GM18505 (cell line): Measurements from ENCODE around the gene ERVH48-1.
"Not testable (repeated sequence)": the region's sequence is repeated elsewhere in the genome, so short reads cannot be mapped to it uniquely, and the experiment has no call there.

Source experiments
- ATAC-seq: cut with Tn5 transposase; IDR thresholded peaks from one replicate; pipeline ENCODE4 v1.9.1; 2021; ENCODE audit not compliant: unreplicated experiment
- POLR2A ChIP-seq: IDR thresholded peaks from 4 replicates; pipeline ENCODE4 v1.6.1; 2011; ENCODE audit warnings: borderline replicate concordance; ENCODE audit not compliant: insufficient read depth, insufficient read length; ENCODE audit errors: extremely low read depth

Gene ERVH48-1

DNA sequence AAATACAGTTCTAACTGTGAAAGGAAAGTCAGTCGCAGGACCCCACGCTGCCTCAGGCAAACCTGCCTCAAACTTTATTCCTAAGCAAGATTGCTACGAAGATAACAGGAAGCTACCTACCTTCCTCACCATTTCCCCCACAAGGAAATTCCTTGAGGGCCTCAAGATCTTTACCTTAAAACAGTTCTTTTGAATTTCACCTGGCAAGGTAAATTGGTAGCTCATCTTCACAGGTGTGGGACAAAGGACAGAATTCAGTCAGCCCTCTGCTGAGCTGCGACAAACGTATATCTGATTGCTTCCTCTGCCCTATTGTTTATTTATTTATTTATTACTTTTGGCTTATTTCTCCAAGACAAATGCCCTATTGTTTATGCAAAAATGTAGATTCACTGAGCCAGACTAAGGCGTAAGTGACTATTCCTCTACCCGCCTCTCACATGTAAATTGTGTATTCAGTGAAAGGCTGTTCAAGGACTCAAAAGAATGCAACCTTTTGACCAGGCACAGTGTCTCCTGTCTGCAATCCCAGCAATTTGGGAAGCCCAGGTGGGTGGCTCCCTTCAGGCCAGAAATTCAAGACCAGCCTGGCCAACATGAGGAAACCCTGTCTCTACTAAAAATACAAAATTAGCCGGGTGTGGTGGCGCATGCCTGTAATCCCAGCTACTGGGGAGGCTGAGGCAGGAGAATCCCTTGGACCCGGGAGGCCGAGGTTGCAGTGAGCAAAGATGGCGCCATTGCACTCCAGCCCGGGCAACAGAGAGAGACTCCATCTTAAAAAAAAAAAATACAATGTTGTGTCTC is 31.6 kb upstream of the ERVH48-1 start:
- ATAC-seq = no peak
- TF ChIP-seq POLR2A = no peak

DNA sequence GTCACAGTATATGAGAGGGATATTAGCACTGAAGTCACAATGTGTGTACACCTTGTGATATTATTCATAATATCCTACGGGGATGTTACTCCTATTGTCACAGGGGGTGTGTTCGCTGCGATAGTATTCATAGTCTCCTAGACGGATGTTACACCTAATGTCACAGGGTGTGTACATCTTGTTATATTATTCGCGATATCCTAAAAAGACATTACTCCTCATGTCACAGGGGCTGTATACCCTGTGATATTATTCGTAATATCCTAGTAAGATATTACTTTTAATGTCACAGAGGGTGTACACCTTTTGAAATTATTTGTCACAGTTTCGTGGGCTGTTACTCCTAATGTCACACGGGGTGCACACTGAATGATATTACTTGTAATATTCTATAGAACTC is 25.8 kb upstream of the ERVH48-1 start:
- ATAC-seq = not testable (repeated sequence)

DNA sequence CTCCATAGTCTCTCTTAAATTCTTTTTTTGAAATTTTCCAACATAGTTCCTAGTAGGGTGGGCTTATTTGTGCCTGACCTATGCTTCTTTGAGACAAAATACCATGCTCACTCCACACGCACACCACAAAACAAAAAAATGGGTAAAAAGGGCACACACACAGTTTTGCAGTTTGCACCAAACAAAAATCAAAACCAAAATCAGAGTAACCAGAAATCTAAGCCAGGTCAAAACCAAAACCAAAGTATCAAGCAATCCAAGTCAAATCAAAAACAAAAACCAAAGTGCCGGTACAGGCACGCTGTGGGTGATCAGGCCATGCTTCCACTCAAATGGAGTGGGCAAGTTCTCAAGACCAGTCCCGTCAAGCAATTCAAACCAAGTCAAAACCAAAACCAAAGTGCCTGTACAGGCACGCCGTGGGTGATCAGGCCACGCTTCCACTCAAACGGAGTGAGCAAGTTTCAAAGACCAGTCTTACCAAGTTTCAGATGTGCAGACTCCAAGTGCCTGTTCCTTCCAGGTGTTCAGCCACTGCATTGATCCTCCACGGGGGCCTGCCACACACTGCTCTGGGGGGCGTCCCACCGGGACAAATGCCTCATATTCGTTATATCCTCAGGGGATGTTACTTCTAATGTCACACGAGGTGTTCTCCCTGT is 23.8 kb upstream of the ERVH48-1 start:
- ATAC-seq = not testable (repeated sequence)

DNA sequence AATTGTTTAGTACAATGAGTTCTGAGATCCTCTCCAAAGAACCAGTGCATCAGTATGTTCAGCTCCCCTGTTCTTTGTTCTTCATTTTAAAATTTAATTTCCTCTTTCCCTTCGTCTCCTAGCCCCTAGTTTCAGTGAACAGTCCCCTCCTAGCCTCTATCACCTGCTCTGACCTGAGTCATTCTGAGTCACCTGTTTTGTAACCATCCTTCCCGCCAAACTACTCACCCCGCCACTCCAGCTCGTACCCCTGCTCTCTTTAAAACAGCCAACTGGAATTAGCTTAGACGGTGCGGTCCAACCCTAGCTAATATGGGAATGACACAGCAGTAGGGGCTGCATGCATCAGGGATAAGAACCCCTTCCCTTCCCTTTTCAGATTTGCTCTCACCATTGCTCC is 16.8 kb upstream of the ERVH48-1 start:
- TF ChIP-seq POLR2A = no peak
- no peak for ATAC-seq

DNA sequence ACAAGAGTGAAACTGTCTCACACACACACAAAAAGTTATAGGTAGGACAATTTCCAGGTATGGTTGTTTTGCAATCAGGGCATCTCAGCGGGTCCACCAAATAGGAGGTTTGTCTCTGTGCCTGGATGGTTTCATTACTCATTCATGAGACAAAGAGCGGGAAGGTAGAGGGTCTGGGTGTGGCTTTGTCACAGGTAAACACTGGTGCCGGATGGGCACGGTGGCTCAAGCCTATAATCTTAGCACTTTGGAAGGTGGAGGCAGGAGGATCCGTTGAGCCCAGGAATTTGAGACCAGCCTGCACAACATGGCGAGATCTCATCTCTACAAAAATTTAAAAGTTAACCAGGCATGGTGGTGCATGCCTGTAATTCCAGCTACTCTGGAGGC is 16.3 kb upstream of the ERVH48-1 start:
- TF ChIP-seq POLR2A = no peak
- ATAC-seq = no peak

DNA sequence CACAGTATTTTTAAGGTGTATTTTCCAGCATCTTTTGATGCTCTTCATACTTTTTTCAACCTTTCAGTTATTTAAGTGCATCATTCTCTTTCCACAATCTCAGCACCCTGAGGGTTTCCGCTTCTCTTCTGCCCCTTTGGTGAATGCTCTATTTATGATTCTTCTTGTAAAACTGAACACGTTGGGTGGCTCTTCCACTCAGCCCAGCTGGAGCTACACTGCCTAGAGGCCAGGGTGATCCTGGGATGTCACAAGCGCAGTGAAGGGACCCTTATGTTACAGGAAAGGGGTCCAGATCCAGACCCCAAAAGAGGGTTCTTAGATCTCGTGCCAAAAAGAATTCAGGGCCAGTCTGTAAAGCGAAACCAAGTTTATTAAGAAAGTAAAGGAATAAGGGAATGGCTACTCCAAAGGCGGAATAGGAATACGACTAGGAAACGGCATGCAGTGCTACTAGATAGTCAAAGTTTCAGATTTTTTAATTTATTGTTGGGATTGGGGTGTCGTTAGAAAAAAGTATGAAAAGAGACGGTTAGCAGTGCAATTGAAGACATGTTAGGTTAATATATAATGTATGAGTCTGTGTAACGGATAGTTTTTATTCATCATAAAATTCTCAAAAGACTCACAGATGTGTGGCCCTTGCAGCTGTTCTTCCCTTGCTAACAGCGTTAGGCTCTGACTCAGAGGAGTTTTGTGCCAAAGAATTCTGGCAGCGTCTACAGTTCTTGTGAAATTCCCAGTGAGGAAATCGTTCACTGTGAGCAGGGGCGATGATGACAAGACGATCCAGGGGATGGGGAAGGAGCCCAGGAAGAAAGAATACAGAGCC is 14.4 kb upstream of the ERVH48-1 start:
- ATAC-seq = no peak
- TF ChIP-seq POLR2A = no peak

DNA sequence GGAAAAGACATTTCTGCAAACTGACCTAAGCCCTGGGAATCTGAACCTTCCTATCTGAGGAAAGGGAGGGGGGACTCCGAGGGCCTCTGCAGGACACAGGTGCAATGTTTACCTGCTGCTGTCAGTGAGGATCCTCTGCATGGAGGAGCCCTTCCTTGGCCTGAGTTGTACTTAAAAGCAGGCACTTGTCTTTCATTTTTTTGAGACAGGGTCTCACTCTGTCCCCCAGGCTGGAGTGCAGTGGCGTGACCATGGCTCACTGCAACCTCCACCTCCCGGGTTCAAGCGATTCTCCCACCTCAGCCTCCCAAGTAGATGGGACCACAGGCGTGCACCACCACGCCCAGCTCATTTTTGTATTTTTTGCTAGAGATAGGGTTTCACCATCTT is 13.2 kb upstream of the ERVH48-1 start:
- not testable (repeated sequence) for ATAC-seq

DNA sequence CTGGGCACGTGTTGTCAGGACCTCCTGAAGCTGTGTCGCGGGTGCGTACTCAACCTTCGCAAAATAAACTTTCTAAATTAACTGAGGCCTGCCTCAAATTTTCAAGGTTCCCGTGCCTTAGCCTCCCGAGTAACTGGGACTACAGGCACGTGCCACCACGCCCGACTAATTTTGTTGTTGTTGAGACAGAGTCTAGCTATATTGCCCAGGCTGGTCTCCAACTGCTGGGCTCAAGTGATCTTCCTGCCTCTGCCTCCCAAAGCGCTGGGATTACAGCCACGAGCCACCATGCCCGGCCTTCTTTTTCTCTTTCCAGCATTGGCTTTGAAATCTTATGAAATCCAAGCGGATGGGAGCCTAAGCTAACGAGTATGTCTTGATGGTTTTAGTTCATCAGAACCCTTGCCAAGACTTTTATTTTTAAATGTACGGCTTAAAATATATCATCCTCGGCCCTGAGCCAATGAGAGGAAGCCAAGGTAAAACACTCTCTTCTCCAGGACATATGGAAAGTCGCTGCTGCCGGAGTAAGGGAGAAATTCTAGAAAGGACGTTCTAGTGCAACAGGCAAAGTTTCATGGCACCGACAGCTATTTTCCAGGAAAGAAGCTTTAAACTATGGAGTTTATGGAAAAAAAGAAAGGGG is 12.7 kb upstream of the ERVH48-1 start:
- no peak for ATAC-seq
- no peak for TF ChIP-seq POLR2A

DNA sequence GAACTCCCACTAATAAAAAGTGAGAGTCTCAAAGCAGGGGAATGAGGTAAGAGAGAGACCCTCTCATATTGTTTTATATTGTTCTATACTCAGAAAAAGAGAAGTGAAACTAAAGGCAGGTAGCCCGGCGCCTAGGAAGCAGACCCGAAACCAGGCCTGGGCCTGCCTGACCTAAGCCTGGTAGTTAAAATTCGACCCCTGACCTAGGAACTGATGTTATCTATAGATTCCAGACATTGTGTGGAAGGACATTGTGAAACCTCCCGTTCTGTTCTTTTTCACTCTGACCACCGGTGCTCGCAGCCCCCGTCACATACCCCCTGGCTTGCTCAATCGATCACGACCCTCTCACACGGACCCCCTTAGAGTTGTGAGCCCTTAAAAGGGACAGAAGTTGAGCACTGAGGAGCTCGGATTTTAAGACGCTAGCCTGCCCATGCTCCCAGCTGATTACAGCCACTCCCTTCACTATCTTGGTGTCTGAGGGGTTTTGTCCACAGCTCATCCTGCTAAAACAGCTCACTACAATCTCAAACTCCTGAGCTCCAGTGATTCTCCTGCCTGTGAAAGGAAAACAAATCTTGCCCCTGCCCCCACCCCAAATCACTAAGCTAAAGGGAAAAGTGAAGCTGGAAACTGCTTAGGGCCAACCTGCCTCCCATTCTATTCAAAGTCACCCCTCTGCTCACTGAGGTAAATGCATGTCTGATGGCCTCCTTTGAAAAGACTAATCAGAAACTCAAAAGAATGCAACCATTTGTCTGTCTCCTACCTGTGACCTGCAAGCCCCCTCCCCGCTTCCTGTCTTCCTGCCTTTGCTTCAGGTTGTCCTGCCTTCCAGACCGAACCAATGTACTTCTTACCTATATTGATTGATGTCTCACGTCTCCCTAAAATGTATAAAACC is 11.9 kb upstream of the ERVH48-1 start:
- not testable (repeated sequence) for ATAC-seq

DNA sequence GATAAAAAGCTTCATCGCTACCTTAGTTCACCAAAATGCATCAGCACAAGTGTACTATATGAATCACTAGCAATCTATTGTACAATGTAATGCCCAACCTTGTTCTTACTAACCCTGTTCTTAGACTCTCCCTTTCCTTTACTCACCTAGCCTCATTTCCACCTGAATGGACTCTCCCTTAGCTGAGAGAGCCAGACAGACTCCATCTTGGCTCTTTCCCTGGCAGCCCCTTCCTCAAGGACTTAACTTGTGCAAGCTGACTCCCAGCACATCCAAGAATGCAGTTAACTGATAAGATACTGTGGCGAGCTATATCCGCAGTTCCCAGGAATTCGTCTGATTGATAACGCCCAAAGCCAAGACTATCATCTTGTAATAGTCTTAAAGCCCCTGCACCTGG is 10.9 kb upstream of the ERVH48-1 start:
- not testable (repeated sequence) for ATAC-seq

DNA sequence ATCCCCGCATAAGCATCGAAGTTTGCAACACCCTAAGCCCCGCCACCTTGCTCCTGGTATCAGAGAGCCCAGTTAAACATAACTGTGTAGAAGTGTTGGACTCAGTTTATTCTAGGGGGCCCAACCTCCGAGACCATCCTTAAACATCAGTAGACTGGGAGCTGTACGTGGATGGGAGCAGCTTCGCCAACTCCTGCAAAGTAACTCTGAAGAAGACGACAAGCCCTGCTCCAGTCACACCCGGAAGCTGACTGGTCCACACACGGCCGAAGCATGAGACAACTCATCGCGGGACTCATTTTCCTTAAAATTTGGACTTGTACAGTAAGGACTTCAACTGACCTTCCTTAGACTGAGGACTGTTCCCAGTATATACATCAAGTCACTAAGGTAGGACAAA is 8.5 kb upstream of the ERVH48-1 start:
- not testable (repeated sequence) for ATAC-seq

DNA sequence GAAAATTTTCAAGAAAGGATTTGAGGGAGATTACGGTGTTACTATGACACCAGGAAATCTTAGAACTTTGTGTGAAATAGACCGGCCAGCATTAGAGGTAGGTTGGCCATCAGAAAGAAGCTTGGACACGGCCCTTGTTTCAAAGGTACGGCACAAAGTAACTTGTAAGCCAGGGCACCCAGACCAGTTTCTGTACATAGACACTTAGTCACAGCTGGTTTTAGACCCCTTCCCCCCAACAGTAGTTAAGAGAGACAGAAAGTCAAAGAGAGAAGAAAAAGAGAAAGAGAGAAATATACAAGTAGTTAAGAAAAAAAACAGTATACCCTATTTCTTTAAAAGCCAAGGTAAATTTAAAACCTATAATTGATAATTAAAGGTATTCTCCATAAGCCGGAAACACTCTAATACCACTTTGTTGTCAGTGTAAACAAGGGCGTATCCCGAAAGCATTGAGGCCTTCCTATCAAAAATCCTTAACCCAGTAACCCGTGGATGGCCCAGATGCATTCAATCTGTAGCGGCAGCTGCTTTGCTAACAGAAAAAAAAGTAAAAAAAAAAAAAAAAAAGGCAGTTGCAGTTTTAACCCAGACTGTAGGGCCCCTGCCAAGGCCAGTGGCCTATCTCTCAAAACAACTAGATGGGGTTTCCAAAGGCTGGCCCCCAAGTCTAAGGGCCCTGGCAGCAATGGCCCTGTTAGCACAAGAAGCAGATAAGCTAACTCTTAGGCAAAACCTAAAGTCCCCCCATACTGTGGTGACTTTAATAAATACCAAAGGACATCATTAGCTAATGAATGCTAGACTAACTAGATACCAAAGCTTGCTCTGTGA is 7.9 kb upstream of the ERVH48-1 start:
- ATAC-seq = not testable (repeated sequence)

DNA sequence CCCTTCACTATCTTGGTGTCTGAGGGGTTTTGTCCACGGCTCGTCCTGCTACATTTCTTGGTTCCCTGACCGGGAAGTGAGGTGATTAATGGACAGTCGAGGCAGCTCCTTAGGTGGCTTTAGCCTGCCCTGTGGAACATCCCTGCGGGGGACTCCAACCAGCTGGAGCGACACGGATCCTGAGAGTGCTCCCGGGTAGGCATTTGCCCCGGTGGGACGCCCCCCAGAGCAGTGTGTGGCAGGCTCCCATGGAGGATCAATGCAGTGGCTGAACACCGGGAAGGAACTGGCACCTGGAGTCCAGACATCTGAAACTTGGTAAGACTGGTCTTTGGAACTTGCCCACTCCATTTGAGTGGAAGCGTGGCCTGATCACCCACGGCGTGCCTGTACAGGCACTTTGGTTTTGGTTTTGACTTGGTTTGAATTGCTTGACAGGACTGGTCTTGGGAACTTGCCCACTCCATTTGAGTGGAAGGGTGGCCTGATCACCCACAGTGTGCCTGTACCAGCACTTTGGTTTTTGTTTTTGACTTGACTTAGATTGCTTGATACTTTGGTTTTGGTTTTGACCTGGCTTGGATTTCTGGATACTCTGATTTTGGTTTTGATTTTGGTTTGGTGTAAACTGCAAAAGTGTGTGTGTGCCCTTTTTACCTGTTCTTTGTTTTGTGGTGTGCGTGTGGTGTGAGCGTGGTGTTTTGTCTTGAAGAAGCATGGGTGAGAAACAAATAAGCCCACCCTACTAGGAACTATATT is 7.1 kb upstream of the ERVH48-1 start:
- not testable (repeated sequence) for ATAC-seq
